DMS79 (cell line): ENCODE results near the gene WWC2.

Experiments used
- DNase-seq: peaks from one replicate; lab custom pipeline; 2025; lab: John Stamatoyannopoulos, UW

Gene WWC2

DNA sequence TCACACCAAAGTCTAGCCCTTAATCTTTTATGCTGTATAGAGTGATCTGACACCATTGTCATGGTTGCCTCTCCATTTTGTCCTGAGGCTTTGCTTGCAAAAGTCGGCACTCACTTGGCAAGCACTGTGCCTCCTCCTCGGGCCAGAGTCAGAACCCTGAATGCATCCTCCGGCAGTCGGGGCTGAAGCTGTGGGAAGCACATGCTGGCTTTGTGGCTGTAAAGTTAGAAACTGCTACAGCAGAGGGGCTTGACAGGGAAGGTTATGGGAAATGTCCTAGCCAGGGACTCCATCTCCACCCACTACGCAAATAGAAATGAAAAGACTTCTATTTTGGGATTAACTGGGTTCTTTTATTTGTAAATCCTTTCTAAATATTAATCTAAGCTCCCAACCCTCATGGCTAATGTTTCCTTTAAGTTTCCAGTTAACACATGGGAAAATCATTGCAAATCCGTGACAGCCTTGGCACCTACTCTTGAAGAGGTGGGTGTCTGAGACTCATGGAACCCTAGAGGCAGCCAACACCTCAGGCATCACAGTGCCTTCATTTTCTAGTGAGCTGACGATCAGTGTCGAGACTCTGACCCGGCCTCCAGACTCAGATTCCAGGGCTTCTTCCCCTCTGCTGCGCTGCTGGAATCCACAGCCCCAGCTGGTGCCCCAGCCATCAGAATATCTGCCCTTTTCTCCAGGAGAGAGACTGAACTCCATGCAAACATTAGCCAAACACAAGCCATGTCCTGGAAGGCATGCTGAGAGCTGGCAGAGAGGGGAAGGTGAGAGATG lies 231.1 kb downstream of the WWC2 start:
- DNase-seq: no peak

DNA sequence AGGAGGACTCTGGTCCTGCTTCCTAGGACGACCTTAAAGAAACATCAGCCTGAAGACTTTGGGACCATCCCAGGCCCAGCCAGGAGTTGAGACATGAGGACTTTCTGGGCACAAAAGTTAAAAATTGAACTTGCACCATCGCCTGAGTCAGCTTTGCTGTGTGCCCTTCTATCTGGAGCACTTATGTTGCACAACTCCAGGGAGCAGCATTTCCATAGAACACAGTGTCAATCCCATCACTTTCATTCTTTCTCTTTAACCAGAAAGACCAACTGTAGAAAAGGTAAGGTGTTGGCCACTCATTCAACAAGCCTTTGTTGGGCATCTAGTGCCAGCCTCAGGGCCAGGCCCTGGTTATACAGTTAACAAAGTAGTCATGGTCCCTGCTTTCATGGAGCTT lies 231.8 kb downstream of the WWC2 start:
- DNase-seq: no peak

DNA sequence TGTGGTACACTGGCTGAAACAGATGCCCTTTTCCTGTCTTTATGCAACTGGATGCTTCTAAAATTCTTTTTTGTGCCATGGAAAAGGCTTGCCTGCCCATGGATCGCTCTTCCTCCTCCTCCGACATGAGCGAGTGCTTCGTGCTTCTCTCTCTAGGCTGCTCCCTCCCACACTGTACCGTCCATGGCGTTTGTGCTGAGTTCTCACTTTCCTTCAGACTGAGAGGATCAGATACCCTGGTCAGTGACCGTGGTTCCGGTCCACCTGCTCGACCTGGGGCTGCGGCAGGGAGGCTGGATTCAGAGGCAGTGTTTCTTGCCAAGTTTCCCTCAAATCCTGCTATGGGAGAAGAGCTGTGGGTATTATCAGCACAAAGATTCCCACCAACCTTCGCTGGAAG lies 233.4 kb downstream of the WWC2 start:
- no peak for DNase-seq

GRCh38 chr4:183333202-183333601 lies 234.1 kb downstream of the WWC2 start:
- DNase-seq: no peak

- no peak for DNase-seq
Observed at GRCh38 chr4:183333983-183334382, 234.9 kb downstream of the WWC2 start.

GRCh38 chr4:183335369-183335940 lies 236.4 kb downstream of the WWC2 start:
- DNase-seq: no peak

DNA sequence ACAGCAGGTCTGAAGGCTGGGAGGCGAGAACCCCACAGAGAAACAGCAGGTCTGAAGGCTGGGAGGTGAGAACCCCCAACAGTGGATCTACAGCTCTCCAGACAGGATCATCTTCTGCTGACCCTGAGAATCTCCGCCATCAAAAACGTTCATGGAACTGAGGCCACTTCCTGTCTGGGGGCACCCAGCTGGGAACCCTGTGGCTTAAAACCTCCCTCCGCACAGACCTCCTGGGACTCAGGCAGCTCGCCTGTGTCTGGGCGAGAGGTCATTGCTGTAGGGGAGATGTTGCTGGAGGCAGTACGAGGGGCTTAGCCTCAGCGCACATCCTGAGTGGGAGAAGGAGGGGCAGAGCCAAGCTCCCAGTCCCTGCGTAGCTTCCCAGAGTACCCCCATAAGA lies 238.3 kb downstream of the WWC2 start:
- no peak for DNase-seq

DNA sequence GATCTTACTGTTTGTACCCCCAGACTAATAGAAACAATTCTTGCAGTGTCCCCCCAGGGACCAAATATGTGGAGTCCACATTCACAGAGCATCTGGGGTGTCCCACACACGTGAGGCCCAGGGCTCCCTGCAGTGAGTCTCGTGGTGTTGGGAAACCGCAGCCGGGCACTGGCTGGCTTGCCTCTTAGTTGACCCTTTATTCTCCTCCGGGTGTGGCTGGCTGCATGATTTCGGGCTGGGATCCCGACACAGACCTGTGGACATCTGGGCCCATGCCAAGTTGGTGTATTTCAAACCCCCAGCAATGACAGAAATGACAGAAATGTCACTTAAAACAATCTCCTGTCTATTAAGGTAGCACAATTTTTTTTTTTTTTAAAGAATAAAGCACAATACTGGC lies 238.8 kb downstream of the WWC2 start:
- no peak for DNase-seq

- no peak for DNase-seq
Observed at GRCh38 chr4:183342541-183343533, 243.8 kb downstream of the WWC2 start.

DNA sequence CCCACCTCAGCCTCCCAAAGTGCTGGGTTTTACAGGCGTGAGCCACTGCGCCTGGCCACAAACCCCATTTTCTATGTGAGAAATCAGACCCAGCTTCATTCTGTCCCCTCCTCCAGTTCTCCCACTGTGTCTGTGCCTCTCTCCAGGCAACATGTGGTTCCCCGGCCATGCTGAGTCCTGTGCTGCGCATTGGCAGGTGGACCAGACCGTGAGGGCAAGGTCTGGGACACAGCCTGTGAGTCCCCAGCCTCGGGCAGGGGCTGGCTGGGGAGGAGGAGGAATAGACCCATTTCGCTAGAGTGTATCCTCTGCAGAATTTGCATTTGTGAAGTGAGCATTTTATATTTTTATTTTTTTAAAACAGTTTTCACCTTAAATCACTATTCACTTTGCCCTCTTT lies 244.7 kb downstream of the WWC2 start:
- DNase-seq: no peak

DNA sequence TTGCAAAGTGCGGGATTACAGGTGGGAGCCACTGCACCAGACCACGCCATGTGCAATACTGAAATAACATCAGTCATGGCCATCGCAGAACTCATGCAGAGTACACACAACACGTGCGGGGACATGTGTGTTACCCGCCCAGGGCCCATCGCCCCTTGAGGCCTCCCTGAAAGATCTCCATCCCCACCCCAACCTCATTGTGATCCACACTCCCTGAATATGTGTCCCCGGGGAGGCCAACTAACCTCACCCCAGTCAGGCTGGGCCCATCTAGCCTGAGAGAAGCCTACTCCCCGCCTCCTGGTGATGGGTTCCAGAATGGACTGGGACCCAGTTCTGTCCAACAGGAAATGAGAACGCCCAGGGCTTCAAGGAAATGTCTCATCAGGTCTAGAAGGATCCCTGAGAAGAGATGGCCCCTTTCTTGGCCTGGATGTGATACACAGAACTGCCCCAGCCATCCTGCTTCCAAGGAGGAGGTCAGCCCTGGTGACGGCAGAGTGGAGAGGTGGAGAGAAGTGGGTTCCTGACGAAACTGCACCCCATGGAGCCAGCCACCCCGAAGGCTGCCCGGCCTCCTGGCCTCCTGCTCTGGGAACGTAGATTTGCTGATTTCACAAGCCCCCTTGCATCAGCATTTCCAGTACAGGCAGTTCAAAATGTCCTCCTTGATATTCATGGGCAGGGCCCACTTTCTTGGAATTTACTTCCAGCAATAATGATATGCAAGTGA lies 245.6 kb downstream of the WWC2 start:
- no peak for DNase-seq

- DNase-seq: no peak
Observed at GRCh38 chr4:183345261-183345660, 246.2 kb downstream of the WWC2 start.

DNA sequence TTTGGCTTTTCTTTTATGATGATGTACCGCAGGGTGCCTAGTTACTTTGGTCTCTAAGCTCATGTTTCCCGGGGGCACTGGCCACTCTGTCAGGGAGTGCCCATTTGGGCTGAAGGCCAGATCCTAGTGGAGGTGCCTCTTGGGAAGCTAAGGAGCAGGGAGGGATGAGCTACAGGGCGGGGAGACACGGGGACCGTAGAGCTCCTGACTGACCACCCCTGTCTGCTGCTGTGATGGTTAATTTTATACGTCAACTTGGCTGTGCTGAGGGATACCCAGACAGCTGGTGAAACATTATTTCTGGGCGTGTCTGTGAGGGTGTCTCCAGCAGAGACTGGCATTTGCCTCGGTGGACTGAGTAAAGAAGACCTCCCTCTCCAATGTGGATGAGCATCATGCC lies 248.1 kb downstream of the WWC2 start:
- DNase-seq: no peak

GRCh38 chr4:183347566-183347965 lies 248.5 kb downstream of the WWC2 start:
- DNase-seq: no peak

DNA sequence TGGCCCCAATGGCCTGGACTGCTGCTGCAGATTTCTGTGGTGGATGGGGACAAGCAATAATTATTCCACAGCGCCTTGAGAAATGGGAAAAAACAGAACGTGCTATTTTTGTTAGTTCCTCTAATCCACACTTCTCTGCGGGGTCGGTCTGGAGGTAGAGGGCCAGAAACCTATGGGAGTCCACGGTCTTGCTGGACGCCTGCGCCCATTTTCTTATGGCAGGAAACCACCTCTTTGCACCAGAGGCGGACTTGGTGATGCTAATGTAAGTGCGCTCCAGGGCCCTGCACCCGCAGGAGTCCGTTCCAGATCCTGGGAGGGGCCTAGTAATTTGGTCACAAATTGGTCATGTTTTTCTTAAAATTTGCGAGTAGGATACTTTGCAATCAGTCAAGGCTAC lies 249.1 kb downstream of the WWC2 start:
- DNase-seq: no peak

DNA sequence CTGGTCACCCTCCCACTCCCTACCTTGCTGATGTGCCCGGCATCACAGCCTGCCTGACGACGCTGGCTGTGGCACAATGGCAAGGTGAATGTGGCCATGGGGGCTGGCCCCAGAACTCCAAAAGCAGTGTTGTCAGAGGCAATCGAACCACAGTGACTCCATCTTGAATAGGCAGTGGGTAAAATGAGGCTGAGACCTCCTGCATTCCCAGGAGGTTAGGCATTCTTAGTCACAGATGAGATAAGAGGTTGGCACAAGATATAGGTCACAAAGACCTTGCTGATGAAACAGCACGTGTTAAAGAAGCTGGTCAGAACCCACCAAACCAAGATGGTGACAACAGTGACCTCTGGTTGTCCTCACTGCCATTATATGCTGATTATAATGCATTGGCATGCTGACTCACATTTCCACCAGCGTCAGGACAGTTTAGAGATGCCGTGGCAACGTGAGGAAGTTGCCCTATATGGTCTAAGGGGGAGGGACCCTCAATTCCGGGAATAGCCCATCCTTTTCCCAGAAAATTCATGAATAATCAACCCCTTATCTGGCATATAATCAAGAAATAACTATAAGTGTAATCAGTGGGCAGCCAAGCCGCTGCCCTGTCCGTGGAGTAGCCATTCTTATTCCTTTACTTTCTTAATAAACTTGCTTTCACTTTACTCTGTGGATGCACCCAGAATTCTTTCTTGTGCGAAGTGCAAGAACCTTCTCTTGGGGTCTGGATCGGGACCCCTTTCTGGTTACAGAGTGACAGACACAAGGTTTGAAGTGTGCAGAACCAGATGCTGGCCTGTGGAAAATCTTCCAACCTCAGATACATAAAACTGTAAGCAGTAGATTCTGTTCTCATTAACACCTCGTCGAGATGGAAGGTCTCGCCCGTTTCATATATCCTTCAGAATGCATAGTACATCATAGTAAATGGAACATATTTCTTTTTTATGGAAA lies 249.9 kb downstream of the WWC2 start:
- DNase-seq: no peak

GRCh38 chr4:183349673-183350072 lies 250.6 kb downstream of the WWC2 start:
- no peak for DNase-seq

- no peak for DNase-seq
Observed at GRCh38 chr4:183350317-183351071, 251.4 kb downstream of the WWC2 start.

DNA sequence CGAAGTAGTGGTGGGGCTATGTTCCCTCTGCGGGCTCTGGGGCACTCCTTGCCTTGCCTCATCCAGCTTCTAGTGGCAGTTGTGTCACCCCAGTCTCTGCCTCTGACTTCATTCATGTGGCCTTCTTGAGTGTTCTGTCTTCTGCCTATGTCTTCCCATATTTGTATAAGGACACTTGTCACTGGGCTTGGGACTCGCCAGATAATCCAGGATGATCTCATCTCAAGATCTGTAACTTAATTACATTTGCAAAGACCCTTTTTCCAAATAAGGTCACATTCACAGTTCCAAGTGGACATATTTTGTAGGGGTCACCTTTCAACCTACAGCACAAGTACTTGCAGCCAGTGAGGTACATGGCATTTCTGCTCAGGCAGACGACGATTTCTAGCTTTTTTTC lies 253.5 kb downstream of the WWC2 start:
- no peak for DNase-seq

DNA sequence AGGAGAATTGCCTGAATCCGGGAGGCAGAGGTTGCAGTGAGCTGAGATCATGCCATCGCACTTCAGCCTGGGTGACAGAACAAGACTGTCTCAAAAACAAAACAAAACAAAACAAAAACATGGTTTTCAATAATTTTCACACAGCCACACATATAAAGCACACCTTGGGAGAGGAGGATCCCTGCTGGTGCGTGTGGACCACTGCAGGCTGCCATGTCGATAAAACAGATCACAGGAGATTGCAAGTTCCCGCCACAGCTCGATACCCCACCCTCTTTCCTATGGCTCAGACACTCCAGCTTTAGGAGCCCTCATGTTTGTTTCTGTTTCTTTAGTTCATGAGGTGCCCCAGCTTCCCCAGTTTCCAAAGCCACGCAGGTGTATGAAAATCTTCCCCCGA lies 254.5 kb downstream of the WWC2 start:
- DNase-seq: no peak
